NCI-H1417 (cell line): ENCODE measurements around the gene ERCC6L2.
A peak's percentile ranks its signal among the peaks of the same experiment; 100 is the strongest.

Experiments
- DNase-seq, 3 experiments: peaks; one replicate each; lab custom pipeline; 2025; lab: John Stamatoyannopoulos, UW

ERCC6L2 gene, protein sequence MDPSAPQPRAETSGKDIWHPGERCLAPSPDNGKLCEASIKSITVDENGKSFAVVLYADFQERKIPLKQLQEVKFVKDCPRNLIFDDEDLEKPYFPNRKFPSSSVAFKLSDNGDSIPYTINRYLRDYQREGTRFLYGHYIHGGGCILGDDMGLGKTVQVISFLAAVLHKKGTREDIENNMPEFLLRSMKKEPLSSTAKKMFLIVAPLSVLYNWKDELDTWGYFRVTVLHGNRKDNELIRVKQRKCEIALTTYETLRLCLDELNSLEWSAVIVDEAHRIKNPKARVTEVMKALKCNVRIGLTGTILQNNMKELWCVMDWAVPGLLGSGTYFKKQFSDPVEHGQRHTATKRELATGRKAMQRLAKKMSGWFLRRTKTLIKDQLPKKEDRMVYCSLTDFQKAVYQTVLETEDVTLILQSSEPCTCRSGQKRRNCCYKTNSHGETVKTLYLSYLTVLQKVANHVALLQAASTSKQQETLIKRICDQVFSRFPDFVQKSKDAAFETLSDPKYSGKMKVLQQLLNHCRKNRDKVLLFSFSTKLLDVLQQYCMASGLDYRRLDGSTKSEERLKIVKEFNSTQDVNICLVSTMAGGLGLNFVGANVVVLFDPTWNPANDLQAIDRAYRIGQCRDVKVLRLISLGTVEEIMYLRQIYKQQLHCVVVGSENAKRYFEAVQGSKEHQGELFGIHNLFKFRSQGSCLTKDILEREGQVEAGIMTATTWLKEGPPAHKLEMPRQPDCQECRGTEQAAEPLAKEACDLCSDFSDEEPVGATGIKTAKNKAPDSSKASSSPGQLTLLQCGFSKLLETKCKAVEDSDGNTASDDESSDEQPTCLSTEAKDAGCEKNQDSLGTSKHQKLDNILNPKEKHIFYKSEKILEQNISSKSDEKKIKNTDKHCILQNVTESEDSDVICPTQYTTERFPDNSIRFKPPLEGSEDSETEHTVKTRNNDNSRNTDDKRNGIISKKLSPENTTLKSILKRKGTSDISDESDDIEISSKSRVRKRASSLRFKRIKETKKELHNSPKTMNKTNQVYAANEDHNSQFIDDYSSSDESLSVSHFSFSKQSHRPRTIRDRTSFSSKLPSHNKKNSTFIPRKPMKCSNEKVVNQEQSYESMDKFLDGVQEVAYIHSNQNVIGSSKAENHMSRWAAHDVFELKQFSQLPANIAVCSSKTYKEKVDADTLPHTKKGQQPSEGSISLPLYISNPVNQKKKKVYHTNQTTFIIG (N-terminal part only)

GRCh38 chr9:95875305-95876137 is at the start of gene ERCC6L2:
TSS of gene ERCC6L2 (plus strand) at chr9:95875691. CDS start at chr9:95876039, 348 bp downstream.
- DNase-seq: peak; percentile 96 to 100 (median 99)

DNA sequence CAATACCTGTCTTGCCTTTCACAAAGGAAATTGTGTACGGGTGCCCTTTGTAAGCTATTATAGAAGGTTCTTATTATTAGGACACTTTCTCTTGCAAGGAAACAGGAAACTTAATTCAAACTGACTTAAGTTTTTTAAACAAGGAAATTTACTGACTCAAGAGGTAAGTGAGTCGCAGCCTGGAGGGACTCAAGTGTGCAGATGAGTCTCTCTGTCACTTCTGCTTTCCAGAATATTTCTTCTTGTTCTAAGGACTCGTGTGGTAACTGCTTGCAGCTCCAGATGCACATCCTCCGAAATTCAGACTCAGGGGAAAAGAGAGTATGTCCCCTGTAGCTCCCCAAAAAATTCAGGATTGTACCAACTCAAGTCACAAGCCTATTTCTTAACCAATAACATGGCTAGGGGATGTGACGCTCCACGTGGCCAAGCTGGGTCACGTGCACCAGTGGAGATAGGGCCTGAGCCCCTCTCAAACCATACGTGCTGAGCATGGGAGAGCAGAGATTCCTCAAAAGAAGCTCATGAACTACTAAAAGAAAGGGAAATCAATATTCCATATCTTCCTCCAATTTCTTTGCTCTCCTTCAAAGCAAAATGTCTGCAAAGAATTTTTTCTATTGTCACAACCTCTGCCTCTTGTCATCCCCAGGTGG is 49.2 kb upstream of the ERCC6L2 start:
- DNase-seq: no peak

DNA sequence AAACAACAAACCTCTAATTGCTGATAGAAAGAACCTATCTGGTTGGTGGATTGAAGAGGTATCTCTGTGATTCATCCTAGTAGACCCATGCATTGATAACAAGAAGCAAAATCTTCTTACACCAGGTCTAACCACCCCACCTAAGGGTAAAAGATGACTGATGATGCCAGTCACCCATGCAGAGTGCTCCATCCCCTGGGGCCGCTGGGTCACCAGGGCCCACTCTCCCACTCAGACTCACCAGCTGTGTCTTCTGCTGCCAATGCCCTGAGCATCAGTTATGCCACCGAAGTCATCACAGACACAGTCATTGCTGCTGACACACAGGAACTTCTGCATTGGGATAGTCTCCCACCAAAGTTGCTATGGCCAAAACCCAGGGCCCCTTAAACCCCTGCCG is 44.7 kb upstream of the ERCC6L2 start:
- no peak for DNase-seq

- no peak for DNase-seq
Measured at GRCh38 chr9:95831810-95832209, 43.7 kb upstream of the ERCC6L2 start.

DNA sequence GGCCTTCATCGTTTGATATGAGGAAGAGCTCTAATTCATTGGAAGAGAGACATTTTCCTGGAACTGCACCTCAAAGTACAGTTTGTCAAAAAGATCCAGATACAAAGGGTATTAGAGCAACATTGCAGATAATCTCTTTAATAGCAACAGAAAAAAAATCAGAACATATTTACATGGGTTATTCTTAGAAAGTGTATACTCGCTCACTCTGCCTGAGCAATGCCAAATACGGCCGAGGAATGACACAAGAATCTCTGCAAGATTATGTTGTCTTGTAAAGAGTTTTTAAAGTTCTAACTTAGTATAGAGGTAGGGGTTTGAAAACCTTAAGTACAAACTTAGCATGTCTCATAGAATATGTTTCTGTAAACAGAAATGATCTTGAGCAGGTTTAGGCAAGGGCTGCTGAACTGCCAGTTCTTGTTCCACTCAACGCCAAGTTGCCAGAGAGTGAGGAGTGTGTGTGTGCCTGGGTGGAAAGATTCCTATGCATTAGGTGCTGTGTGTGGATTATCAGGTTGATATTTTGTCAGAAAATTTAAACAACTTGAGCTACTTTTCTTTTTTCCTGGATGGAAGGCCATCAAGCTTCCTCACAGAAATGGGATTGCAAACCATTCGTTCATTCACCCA is 41.8 kb upstream of the ERCC6L2 start:
- DNase-seq: no peak

DNA sequence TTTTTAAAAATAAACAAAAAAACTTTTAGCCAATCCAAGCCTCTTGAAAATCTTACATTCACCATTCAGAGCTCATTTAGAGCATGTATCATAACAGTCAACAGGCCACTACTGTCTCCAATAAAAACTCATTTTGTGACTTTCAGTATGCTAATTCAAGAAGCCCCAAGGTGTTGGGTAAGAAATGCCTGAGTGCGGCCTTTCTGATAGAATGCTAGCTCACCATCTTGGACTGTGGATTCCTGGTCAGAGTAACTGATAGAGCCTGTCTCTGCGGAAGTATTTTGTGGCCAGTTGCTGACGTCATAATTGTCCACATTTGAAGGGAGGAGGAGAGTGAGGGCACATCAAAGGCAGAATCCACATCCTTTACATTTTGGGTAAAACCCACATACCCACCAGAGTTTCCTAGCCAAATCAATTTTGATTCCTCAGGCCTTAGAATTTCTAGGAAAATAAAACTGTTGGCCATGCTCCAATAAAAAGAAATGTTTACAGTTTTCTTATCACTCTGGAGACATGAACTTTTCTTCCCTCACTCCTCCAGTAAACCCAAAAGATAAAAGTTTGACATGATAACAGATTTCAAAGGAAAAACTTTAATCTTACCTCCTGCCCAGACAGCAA is 41.1 kb upstream of the ERCC6L2 start:
- DNase-seq: no peak

- DNase-seq: no peak
Measured at GRCh38 chr9:95835393-95835792, 40.1 kb upstream of the ERCC6L2 start.

DNA sequence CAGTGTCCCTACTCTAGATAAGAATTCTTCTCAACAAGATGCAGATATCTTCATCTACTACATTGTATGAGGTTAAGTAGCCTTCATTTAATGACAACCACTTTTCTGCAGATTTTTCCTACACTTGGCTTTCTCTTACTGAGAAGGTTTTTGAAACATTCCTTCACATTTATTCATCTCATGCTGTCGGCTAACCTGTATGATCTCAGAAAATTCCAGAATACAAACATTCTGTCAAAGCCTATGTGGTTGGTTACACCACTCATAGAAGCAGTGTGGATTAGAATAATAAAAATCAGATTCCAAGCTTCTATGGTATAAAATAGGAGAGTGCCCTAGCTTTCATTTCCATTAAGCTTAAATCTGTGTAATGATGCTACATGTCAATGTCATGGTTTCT is 39.4 kb upstream of the ERCC6L2 start:
- no peak for DNase-seq

DNA sequence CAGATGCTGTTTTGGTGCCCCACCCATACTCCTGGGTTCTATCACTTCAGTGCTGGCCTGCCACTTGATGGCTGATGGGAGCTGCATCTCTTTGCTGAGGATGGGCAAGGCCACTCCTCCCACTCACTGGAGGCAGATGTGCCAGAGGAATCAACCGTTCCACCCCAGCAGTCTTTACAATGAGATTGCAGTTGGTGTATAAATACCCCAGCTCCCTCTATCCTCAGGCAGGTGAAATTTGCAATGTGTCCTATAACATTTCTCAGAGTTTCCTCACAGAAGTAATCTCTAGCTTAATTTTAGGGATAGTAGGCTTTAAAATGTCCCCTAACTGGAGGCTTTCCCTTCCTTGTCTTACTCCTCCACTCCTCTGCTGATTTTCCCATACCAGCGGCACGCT is 36.5 kb upstream of the ERCC6L2 start:
- no peak for DNase-seq

- DNase-seq: no peak
Measured at GRCh38 chr9:95840074-95840473, 35.4 kb upstream of the ERCC6L2 start.

GRCh38 chr9:95841377-95841776 is 34.1 kb upstream of the ERCC6L2 start:
- DNase-seq: no peak

GRCh38 chr9:95845751-95846150 is 29.7 kb upstream of the ERCC6L2 start:
- DNase-seq: no peak

DNA sequence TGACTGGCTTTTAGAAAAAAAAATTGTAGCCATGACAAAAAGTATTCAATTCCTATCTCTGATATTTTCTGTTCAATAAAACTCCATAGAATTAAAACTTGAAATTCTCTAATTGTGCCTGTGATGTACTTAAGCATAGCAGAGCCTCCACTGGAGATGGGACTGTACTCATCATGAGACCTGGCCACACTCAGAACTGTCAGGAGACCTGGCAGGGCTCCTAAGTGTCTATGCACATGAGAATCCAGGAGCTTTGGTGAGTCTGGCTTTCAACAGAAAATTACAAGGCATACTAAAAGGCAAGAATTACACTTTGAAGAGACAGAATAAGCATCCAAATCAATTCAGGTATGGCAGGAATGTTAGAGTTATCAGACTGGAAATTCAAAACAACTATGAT is 26.7 kb upstream of the ERCC6L2 start:
- DNase-seq: no peak

DNA sequence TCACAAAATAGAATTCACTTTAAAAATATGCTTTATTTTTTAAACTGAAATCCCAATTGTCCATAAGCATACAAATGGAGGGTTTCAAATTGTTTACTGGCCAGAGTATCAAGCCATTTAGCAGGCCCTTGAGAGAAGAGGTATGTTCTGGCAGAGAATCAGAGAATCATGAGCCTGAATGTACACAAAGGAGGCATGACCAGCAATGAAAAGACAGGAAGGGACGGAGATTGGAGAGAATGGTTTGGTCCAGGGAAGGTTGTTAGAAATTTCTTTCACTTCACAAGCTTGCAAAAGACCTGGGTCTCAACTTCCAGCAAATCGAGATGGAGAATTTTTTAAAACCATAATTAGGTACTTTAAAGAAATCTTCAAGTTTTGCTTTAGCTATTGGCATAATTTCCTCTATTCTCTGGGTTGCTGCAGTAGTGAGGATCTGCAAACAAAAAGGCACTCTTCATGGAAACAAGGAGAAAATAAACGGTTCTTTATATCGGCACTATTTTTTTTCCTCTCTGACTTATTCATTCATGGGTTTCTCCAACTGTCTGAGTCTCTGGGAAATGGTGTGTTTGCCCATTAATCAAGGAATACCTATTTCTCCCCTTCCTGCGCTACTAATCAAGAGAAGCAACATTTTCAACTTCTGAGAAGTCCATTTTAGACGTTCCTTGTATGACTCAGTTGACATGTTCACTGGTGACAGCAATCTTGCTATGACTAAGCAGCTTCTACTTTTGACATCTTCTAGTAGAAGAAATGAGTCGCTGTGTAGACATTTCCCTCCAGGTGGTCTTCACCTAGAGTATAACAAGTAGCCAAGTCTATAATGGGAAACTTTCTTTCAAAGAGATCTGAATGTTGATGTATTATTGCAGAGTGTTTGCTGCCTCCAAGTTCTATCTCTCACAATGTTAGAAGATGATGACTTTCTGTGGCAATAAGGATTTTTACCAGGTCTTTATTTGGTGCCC is 23.1 kb upstream of the ERCC6L2 start:
- DNase-seq: peak in 2 of 3 experiments; percentile 11 to 37

GRCh38 chr9:95854386-95855020 is 21.0 kb upstream of the ERCC6L2 start:
- no peak for DNase-seq

GRCh38 chr9:95855961-95856360 is 19.5 kb upstream of the ERCC6L2 start:
- DNase-seq: no peak

- DNase-seq: peak in 1 of 3 experiments; percentile 62
Measured at GRCh38 chr9:95857124-95857523, 18.4 kb upstream of the ERCC6L2 start.

GRCh38 chr9:95857896-95858295 is 17.6 kb upstream of the ERCC6L2 start:
- DNase-seq: no peak
